GM21447 (cell line): ENCODE measurements around the gene RPS15A.
"Not testable (repeated sequence)": the region's sequence is repeated elsewhere in the genome, so short reads cannot be mapped to it uniquely, and the experiment has no call there.

Source experiments
- ATAC-seq: cut with Tn5 transposase; IDR thresholded peaks from one replicate; pipeline ENCODE4 v1.9.1; 2021; ENCODE audit not compliant: unreplicated experiment

The RPS15A gene

DNA sequence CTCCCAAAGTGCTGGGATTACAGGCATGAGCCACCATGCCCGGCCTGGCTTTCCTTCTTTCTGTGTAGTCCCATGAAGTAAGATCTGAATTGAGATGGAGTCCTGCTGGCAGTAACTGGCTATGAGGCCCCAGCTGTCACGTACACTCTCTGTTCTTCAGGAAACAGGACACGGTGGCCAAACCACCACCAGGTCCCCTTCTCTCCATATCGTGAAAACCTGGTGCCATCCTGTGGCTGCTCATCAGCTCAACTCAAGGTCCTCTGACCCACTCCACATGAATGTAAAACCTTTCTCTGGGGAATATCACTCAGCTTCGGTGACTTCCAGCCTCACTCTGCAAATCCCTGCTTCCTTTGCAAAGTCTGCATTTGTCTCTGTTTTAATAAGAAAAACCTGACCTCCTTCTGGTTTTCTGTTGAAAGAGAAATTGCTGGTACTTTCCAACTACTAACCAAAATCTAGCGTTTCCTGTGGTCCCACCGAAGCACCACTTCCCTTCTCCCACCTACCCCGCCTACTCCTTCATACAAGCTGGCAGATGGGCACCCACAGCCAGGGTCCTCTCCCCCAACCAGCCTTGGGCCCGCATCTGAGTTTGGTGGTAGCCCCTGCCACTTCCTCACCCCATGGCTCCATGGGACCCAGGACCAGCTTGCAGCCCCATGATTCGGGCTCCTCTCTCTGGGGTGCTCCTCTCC lies 32.0 kb downstream of the RPS15A start:
- not testable (repeated sequence) for ATAC-seq

DNA sequence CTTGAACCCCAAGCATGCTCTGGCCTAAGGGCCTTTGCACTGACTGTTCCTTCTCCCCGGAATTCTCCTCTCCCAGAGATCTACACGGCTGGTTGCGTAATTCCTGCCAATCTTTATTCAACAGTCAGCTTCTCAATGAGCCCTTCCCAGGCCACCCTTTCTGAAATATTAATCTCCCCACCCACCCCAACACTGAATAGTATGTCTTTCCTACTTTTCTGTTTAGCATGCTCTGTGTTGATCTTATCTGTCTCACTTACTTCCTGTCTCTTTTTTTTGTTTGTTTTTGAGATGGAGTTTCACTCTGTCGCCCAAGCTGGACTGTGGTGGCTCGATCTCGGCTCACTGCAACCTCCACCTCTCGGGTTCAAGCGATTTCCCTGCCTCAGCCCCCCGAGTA lies 33.5 kb downstream of the RPS15A start:
- ATAC-seq: not testable (repeated sequence)

DNA sequence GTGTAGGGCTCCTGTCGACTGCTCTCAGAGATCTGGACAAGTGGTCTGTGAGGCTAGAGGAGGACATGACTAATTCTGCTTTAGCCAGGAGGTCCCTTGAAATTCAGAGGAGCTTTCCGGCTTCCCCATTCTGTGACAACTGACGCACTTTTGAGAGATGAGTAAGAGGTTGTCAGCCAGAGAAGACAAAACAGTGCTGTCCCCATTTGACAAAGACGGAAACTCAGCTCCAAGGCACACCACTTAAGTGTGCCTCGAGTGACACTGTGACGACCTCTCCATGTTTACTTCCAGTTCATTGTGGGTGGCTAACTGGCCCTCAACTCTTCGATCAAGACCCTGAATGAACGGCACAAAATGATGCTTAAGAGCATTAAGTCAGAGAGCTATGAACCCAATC lies 47.3 kb downstream of the RPS15A start:
- ATAC-seq: not testable (repeated sequence)

GRCh38 chr16:18740027-18740426 lies 50.1 kb downstream of the RPS15A start:
- ATAC-seq: not testable (repeated sequence)

- not testable (repeated sequence) for ATAC-seq
Measured at GRCh38 chr16:18738768-18739167, 51.4 kb downstream of the RPS15A start.

DNA sequence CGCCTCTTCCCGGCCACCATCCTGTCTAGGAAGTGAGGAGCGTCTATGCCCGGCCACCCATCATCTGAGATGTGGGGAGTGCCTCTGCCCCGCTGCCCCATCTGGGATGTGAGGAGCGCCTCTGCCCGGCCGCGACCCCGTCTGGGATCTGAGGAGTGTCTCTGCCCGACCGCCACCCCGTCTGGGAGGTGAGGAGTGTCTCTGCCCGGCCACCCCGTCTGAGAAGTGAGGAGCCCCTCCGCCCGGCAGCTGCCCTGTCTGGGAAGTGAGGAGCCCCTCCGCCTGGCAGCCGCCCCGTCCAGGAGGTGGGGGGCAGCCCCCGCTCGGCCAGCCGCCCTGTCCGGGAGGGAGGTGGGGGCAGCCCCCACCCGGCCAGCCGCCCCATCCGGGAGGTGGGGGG lies 55.9 kb downstream of the RPS15A start:
- not testable (repeated sequence) for ATAC-seq
